Measurements from ENCODE around the gene SLIT1.

The SLIT1 gene

GRCh38 chr10:97078261-97078937, 107.4 kb downstream of the SLIT1 start:
- Histone ChIP-seq H3K4me1 (no peaks in the 10 kb centered on the region), H3K36me3 (no peaks in the 10 kb centered on the region), H3K27me3 (peaks cover 0 to 93% of the 10 kb centered on the region in 2 donors), H3K27ac (no peak overlapping the region), H3K9me3 (no peaks in the 10 kb centered on the region), H3K4me3 (no peak overlapping the region)
- intact Hi-C loops (cut with DNase I; ENCODE audit: low total_unique reads), result loop anchor here (10.0 kb wide), 1 partner anchor 136 kb away; no protein-coding TSS in a partner anchor
- no peak for DNase-seq
- no peak for TF ChIP-seq CTCF (IDR thresholded peaks at IDR 0.05)

DNA sequence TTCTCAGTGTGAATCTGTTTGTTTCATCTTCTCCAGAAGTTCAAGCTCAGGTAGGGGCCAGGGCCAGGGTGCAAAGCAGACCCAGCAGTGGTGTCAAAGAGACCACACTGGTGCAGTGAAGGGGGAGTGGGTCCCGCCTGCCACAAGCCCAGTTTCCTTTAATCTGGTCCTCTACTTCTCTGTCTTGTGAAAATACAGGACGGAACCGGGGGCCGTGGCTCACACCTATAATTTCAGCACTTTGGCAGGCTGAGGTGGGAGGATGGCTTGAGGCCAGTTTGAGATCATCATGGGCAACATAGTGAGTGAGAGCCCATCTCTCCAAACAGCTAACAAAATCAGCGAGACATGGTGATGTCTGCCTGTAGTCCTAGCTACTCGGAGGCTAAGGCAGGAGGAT, 109.0 kb downstream of the SLIT1 start:
- no peak for DNase-seq
- no peaks in the 10 kb centered on the region for H3K9me3 ChIP-seq
- no peak overlapping the region for H3K4me3 ChIP-seq
- H3K36me3 ChIP-seq, result no peaks in the 10 kb centered on the region
- H3K27me3 ChIP-seq, result peaks cover 0 to 92% of the 10 kb centered on the region in 2 donors
- intact Hi-C loops (cut with DNase I; ENCODE audit: low total_unique reads), result loop anchor here (10.0 kb wide), 1 partner anchor 138 kb away; no protein-coding TSS in a partner anchor
- H3K4me1 ChIP-seq, result no peaks in the 10 kb centered on the region
- no peak for TF ChIP-seq CTCF (IDR thresholded peaks at IDR 0.05)
- no peak overlapping the region for H3K27ac ChIP-seq

DNA sequence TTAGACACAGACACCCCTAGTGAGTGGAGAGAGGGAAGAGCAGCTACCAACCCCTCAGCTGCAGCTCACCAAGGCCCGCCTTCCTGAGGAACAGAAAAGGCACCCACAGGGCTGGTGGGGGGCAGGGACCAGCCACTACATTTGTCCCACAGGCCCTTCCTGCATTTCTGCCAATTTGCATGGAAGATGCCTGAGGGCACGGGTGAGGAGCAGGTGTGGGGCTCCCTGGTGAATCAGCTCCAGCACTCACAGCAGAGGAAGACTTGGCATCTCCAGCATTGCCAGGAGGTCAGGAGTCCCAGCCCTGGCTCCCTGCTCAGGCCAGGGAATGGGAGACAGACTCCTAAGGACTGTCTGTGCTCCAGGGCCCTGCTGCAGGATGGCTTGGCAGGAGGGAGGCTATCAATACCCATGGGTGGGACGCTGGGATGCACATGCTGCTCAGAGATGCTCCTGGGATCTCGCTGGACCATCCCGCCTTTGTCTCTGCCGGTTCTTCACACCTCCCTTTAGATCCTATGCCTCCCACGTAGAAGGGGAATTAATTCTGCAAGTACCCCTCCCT, 109.7 kb downstream of the SLIT1 start:
- Histone ChIP-seq H3K27ac (no peak overlapping the region), H3K4me3 (no peak overlapping the region), H3K27me3 (peaks cover 0 to 92% of the 10 kb centered on the region in 2 donors), H3K4me1 (no peaks in the 10 kb centered on the region), H3K36me3 (no peaks in the 10 kb centered on the region), H3K9me3 (no peaks in the 10 kb centered on the region)
- DNase-seq, result no peak
- intact Hi-C loops (cut with DNase I; ENCODE audit: low total_unique reads), result loop anchor here (10.0 kb wide), 1 partner anchor 139 kb away; no protein-coding TSS in a partner anchor
- TF ChIP-seq CTCF (IDR thresholded peaks at IDR 0.05), result no peak

- H3K27me3 ChIP-seq, result peaks cover 0 to 90% of the 10 kb centered on the region in 2 donors
- intact Hi-C loops (cut with DNase I; ENCODE audit: low total_unique reads), result loop anchor here (10.0 kb wide), 1 partner anchor 139 kb away; no protein-coding TSS in a partner anchor
- no peaks in the 10 kb centered on the region for H3K9me3 ChIP-seq
- H3K36me3 ChIP-seq, result no peaks in the 10 kb centered on the region
- no peak for TF ChIP-seq CTCF (IDR thresholded peaks at IDR 0.05)
- no peaks in the 10 kb centered on the region for H3K4me1 ChIP-seq
- no peak overlapping the region for H3K27ac ChIP-seq
- no peak for DNase-seq
- H3K4me3 ChIP-seq, result no peak overlapping the region
Observed at GRCh38 chr10:97075421-97075820, 110.3 kb downstream of the SLIT1 start.

- H3K9me3 ChIP-seq, result peaks cover 0 to 6% (median 6%) of the 10 kb centered on the region in 3 donors
Observed at GRCh38 chr10:97074256-97075145, 111.3 kb downstream of the SLIT1 start.

More at GRCh38 chr10:97074256-97075145, 111.3 kb downstream of the SLIT1 start:
- Histone ChIP-seq H3K27ac (no peak overlapping the region), H3K4me1 (no peaks in the 10 kb centered on the region), H3K4me3 (no peak overlapping the region), H3K36me3 (no peaks in the 10 kb centered on the region), H3K27me3 (peaks cover 0 to 91% of the 10 kb centered on the region in 2 donors)
- TF ChIP-seq CTCF (IDR thresholded peaks at IDR 0.05), result no peak
- intact Hi-C loops (cut with DNase I; ENCODE audit: low total_unique reads), result loop anchor here (10.0 kb wide), 1 partner anchor 140 kb away; no protein-coding TSS in a partner anchor
- no peak for DNase-seq
